Measurements from ENCODE around the gene CD2AP. TPM values are rescaled to one million over a fixed set of nuclear protein-coding genes. Genes with fewer than 3 reads are reported as not detected.

The CD2AP gene
- total RNA-seq, 4 donors from 2014 or later, result 21.1 to 27.3 (median 22.9) TPM

- TF ChIP-seq, protein P1, sequence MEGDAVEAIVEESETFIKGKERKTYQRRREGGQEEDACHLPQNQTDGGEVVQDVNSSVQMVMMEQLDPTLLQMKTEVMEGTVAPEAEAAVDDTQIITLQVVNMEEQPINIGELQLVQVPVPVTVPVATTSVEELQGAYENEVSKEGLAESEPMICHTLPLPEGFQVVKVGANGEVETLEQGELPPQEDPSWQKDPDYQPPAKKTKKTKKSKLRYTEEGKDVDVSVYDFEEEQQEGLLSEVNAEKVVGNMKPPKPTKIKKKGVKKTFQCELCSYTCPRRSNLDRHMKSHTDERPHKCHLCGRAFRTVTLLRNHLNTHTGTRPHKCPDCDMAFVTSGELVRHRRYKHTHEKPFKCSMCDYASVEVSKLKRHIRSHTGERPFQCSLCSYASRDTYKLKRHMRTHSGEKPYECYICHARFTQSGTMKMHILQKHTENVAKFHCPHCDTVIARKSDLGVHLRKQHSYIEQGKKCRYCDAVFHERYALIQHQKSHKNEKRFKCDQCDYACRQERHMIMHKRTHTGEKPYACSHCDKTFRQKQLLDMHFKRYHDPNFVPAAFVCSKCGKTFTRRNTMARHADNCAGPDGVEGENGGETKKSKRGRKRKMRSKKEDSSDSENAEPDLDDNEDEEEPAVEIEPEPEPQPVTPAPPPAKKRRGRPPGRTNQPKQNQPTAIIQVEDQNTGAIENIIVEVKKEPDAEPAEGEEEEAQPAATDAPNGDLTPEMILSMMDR (IDR thresholded peaks at IDR 0.05), result no peak
- DNase-seq (ENCODE audit: low spot score) (no peak), ATAC-seq (ENCODE audit: low FRiP score) (no peak)
These were observed 13.5 kb upstream of the CD2AP start for GRCh38 chr6:47464052-47464451.

GRCh38 chr6:47465117-47465516 lies 12.5 kb upstream of the CD2AP start:
- no peak for ATAC-seq (ENCODE audit: low FRiP score)
- TF ChIP-seq, protein P1 (IDR thresholded peaks at IDR 0.05), result no peak
- DNase-seq (ENCODE audit: low spot score), result no peak

DNA sequence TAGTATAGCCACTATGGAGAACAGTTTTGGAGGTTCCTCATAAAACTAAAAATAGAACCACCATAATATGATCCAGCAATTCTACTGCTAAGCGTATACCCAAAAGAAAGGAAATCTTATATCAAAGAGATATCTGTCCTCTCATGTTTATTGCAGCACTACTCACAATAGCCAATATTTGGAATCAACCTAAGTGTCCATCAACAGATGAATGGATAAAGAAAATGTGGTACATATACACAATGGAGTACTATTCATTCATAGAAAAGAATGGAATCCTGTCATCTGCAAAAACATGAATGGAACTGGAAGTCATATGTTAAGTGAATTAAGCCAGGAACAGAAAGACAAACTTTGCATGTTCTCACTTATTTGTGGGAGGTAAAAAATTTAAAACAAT lies 5.7 kb upstream of the CD2AP start:
- DNase-seq (ENCODE audit: low spot score) (no peak), ATAC-seq (ENCODE audit: low FRiP score) (no peak)
- TF ChIP-seq, protein P1 (IDR thresholded peaks at IDR 0.05), result no peak

- no peak for DNase-seq (ENCODE audit: low spot score)
- no peak for ATAC-seq (ENCODE audit: low FRiP score)
- TF ChIP-seq, protein P1 (IDR thresholded peaks at IDR 0.05), result no peak
These were observed 3.7 kb upstream of the CD2AP start for GRCh38 chr6:47473791-47474346.

GRCh38 chr6:47475319-47475816 lies 2.2 kb upstream of the CD2AP start:
- DNase-seq (ENCODE audit: low spot score) (no peak), ATAC-seq (ENCODE audit: low FRiP score) (no peak)
- TF ChIP-seq, protein P1 (IDR thresholded peaks at IDR 0.05), result no peak

DNA sequence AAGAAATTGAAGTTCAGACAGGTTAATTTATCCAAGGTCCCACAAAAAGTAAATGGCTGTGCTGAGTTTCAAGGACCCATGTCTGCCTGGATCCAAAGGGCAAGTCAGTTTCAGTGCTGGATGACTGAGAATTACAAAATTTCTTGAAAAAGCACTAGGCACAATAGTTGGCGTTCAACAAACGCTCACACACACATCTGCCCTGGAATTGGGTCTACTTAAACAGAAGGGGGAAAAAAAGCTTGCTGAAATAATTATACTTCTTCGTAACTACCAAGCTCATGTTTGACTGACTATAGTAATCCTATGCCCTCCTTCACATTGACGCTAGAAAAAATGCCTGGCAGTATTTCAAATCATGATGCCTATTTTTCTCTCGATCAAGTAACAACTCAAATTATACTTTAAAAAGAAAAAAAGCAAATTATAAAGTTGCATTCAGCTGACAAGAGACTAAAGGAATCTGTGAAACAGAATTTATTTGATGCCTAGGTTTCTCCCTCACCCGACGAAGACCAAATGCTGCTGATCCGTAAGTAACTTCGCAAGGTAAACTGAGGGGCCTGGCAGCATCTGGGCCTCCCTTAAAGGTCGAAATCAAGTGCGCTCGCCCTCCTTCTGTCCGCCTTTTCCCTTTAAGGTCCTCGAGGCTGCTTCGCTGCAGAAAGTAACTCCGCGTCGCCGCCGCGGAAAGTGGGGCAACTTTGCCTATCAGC lies 650 bp upstream of the CD2AP start:
- TF ChIP-seq, protein P1 (IDR thresholded peaks at IDR 0.05), result no peak
- DNase-seq (ENCODE audit: low spot score) (no peak), ATAC-seq (ENCODE audit: low FRiP score) (peak; percentile 12)
